HG03378 (cell line): ENCODE measurements around the gene LHFPL2.
"Not testable (repeated sequence)": the region's sequence is repeated elsewhere in the genome, so short reads cannot be mapped to it uniquely, and the experiment has no call there.

Experiments
- ATAC-seq: cut with Tn5 transposase; IDR thresholded peaks from one replicate; pipeline ENCODE4 v1.9.1; 2021; ENCODE audit warnings: mild to moderate bottlenecking, moderate library complexity; ENCODE audit not compliant: unreplicated experiment

Gene LHFPL2, protein sequence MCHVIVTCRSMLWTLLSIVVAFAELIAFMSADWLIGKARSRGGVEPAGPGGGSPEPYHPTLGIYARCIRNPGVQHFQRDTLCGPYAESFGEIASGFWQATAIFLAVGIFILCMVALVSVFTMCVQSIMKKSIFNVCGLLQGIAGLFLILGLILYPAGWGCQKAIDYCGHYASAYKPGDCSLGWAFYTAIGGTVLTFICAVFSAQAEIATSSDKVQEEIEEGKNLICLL

DNA sequence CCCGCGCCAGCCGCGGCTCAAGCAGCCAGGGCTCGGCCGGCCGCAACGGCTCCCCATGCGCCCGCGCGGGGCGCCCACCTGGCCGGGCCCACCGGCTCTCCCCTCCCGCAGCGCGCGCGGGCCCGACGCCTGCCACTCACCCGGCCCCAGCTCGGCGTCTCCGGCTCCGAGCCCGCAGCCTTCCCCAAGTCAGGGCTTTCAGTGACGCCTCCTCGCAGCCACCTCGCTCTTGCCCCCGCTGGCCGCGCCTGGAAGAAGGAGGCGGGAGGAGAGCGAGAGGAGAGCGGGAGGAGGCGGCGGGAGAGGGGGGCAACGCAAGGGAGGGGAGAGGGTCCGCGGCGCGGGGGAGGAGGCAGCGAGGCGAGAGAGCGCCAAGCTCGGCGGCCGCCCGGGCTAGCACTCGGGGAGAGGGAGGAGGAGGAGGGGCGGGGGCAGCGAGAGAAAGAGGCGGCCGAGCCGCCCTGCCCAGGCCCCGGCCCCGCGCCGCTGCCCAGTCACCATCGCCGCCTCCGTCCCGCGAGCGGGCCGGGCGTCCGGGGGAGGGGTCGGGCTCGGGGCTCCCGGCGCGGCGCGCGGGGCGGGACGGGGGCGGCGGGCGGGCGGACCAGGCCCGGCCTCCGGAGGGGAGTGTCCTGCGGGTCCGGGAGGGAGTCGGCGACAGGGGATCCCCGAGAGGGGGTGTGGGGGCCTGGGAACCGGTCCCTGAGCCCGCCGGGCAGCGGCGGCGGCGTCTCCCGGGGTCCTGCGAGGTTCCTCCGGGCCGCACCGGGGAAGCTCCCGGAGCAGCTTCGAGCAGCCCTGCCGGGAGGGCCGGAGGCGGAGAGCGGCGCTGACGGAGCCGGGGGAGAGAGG is at the start of gene LHFPL2:
LHFPL2 (minus strand) TSS at position 414 of the 852 bp plus-strand sequence. CDS start 138,559 bp downstream, outside the sequence.
- ATAC-seq: no peak

DNA sequence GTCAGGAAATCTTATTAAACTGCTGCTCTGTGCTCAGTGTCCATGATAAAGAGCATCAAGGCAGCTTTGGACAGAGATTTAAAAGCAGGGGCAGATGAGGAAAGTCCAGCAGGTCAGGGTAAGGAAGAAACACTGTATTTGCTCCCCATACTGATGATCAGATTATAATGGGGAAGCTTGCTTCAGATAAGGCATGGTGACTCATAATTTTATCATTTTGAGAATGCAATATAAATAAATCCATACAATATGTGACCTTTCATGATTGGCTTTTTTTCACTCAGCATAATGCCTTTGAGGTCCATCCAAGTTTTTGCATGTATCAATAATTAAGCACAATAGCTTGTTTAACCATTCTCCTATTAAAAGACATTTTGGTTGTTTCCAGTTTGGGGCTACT is 48.1 kb upstream of the LHFPL2 start:
- no peak for ATAC-seq

DNA sequence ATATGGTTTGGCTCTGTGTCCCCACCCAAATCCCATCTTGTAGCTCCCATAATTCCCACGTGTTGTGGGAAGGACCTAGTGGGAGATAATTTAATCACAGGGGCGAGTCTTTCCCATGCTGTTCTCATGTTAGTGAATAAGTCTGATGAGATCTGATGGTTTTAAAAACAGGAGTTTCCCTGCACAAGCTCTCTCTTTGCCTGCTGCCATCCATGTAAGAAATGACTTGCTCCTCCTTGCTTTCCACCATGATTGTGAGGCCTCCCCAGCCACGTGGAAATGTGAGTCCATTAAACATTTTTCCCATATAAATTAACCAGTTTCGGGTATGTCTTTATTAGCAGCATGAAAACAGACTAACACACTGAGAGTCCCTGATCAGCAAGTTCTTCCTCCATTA is 47.5 kb upstream of the LHFPL2 start:
- ATAC-seq: not testable (repeated sequence)

DNA sequence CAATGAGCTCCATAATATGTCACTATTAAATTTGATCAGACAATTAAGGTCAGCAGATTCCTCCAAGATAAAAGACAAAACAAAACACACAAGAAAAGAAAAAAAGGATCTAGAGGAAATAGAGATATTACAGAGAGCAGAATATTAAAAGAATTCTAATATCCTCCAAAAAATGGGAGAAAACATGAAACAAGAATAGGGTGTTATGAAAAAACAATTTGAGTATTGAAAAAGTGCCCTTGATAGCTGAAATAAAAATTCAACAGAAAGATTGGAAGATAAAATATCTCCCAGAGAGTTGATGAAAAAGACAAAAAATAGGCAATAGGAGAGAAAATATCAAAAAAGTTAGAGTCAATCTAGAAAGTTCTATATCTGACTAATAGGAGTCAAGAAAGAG is 44.8 kb upstream of the LHFPL2 start:
- ATAC-seq: no peak

DNA sequence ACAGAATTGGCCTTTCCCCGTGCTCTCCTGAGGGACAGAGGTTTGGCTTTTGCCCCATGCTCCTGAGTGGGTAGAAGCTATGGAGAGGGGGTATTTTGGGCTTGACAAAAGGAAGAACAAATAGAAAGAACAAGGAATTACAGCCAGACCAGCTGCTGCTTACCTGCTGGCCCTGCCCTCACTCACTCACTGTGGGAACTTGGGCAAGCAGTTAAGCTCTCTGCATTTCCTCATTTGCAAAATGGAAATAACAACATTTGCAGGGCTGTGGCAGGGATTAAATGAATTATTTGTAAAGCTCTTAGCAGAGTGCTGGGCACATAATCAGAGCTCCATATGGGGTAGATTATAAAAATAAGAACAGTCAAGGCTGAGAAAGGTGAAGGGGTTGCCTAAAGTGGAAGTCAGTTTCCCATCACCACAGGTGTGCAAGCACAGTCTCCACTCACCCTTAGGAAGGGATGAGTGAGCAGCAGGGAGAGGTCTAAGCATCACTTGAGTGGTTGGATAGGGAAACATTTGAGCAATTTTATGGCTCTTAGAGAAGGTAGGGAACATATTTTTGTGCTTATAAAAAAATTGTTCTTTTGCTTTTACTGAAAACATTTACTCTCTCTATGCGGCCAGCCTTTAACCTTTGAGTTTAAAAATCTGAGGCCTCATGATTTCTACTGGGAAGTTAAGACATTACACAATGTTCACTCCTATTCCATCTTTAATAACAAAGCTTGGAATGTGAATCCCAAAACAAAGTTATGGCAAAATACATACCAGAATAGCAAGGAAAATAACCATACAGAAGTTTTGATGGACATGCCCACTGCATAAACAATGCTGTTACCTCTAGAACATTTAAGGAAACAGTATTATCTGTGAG is 42.8 kb upstream of the LHFPL2 start:
- no peak for ATAC-seq

DNA sequence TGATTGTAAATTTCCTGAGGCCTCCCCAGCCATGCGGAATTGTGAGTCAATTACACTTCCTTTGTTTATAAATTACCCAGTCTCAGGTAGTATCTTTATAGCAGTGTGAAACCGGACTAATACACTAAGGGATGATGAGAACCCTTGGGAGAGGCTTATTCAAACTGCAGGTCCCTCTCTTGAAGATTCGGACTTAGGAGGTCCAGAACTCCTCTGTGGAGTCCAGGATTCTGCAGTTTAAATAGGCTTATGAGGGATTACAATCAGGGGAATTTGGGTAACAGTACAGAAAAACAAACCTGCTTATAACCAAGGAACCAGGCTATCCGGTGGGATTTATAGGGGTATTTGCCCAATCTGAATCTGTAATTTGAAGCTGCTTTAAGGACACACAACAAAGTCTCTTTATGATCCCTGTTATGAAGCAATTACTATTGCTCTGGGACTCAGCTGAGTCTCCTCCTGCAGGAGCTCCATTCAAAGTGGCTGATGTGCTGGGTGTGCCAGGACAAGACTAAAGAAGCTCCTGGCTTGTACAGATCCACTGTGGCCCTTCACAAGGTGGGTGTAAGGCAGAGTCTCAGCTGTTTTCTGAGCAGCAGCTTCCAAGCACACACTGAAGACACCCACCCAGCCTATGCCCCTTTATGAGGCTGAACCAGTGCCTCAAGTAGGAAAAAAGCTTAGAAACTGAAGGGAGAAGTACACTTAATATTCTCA is 41.8 kb upstream of the LHFPL2 start:
- ATAC-seq: no peak

DNA sequence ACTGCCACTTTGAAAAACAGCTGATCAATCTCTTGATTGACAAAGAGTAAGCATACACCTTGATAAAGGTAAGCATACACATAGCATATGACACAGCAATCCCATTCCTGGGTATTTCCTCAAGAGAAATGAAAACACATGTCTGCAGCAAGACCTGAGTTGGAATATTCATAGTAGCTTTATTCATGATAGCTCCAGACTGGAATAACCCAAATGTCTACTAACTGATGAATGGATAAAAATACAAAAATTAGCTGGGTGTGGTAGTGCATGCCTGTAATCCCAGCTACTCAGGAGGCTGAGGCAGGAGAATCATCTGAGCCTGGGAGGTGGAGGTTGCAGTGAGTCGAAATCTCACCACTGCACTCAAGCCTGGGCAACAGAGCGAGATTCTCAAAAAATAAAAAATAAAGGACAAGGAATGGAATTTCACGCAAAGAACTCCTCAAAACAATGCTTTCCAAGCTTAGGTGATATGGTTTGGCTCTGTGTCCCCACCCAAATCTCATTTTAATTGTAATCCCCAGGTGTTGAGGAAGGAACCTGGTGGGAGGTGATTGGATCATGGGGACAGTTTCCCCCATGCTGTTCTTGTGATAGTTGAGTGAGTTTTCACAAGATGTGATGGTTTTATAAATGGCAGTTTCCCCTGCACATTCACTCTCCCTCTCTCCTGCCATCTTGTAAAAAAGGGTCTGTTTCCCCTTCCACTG is 41.1 kb upstream of the LHFPL2 start:
- no peak for ATAC-seq

DNA sequence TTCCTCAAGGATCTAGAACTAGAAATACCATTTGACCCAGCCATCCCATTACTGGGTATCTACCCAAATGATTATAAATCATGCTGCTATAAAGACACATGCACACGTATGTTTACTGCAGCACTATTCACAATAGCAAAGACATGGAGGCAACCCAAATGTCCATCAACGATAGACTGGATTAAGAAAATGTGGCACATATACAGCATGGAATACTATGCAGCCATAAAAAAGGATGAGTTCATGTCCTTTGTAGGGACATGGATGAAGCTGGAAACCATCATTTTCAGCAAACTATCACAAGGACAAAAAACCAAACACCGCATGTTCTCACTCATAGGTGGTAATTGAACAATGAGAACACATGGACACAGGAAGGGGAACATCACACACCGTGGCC is 38.9 kb upstream of the LHFPL2 start:
- not testable (repeated sequence) for ATAC-seq

DNA sequence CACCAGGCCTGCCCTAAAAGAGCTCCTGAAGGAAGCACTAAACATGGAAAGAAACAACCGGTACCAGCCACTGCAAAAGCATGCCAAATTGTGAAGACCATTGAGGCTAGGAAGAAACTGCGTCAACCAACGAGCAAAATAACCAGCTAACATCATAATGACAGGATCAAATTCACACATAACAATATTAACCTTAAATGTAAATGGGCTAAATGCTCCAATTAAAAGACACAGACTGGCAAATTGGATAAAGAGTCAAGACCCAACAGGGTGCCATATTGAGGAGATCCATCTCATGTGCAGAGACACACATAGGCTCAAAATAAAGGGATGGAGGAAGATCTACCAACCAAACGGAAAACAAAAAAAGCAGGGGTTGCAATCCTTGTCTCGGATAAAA is 35.3 kb upstream of the LHFPL2 start:
- not testable (repeated sequence) for ATAC-seq

DNA sequence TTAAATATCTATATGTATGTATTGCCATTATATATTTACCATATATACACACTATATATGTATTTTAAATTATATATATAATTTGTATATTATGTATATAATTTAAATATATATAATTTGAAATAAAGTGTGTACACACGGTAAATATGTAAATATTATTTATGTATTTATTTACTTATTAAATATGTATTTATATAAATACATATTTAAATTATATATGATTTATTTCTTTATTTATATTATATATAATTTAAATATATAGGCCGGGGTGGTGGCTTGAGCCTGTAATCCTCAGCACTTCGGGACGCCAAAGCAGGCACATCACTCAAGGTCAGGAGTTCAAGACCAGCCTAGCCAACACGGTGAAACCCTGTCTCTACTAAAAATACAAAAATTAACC is 31.3 kb upstream of the LHFPL2 start:
- no peak for ATAC-seq

DNA sequence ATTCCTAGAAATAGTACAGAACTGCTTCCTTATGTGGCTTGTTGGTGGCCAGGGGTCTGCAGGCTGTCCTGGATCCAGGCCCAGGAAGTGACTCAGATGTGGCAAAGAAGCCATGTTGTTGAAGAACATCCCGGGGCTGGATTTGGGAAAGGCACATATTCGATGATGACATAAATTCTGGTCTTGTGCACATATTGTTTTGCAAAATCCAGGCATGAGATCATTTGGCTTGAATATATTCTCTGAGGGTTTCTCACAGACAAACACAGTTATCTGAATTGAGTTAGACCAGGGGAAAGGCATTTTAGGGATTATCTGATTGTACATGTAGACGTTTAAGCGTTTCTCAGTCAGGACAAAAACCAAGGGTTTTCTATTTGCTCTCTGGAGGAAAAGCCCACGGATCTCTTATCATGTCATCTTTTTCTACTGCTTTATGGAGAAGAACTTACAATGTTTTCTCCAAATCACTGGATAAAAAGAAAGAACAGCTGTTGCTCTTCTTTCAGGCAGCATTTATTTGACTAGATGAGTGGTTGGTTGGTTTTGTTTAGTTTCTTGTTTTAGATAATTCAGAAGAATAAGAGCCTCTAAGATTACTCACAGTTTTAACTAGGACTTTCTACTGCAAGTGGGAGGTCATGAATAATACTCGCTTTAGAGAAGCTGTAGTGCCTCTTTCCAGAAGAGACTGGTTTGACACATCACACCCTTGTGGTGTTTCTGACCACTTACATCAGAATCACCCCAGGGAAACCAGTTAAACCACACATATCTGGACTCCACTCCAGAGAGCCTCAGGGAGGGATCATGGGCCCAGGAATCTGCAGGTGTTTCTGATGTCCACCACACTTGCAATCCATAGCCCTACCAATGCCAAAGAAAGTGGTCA is 29.5 kb upstream of the LHFPL2 start:
- ATAC-seq: peak; percentile 49

DNA sequence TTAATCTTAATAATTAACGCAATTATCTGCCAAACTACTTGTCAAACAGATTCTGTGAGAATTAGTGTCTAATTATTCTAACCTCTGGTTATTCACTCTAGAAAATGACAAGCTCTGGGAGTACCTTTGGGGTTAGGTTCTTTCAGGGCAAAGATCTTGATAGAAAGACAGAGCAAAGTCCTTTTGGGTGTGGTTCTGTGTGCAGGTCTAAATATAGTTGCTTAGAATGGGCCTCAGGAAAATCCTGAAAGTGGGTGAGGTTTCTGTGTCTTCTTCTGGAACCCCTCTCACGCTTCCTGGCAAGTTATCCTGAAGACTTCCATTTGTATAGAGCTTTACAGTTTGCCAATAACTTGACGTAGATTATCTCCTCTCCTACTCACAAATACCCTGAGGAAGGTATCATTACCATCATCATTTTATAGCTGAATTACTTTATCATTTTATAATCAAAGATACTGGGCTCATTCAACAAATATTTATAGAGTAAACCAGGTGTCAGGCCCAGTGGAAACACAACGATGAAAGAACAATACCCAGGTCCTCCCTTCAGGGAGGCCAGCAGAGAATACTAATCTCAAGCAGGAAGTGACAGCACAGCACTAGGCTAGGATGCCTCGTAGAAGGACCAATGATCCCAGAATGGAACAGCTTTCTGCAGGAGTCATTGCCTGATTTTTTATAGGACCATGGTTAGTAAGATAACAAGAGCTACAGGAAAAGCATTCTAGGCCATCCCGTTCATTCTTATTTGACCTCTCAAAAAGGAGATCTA is 27.6 kb upstream of the LHFPL2 start:
- no peak for ATAC-seq

DNA sequence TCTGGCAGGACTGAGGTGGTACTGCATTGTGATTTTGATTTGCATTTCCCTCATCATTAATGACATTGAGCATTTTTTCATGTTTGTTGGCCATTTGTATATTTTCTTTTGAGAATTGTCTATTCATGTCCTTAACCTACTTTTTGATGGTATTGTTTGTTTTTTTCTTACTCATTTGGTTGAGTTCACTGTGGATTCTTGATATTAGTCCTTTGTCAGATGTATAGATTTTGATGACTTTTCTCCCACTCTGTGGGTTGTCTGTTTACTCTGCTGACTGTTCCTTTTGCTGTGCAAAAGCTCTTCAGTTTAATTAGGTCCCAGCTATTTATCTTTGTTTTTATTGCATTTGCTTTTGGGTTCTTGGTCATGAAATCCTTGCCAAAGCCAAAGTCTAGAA is 25.3 kb upstream of the LHFPL2 start:
- ATAC-seq: not testable (repeated sequence)

DNA sequence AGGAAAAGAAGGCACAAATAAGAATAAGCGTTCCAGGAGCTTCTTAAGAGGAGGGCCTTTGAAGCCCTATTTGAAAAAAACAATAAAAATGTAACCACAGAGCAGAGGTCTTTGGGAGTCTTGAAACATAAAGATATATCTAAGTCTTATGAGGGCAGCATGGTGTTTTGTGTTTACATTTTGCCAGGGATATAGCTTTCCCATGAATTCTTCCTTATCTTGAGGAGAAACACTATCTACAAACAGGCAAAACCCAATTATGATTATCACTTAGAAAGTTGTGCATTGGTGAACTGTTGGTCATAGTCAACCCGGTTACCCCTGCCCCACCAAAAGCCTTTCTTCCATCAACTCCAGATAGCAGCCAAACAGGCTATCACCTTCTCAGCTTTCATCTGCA is 23.6 kb upstream of the LHFPL2 start:
- no peak for ATAC-seq

DNA sequence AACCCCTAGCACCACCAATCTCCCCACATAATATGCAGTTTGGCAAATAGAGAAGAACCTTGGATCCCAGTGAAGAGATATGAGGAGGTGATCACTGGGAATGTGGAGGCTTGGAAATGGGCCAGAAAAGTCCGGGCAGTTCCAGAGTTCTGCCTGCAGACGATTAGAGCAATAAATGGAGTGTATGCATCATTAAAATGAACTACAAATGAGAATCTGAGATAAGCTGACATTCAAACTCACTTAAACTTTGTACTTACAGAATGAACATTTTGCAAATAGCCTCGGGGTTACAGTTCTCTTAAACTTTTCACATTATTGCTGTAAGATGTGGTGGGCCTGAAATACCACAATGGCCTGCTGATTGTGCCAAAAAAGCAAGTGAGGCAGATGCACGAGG is 23.0 kb upstream of the LHFPL2 start:
- ATAC-seq: no peak

DNA sequence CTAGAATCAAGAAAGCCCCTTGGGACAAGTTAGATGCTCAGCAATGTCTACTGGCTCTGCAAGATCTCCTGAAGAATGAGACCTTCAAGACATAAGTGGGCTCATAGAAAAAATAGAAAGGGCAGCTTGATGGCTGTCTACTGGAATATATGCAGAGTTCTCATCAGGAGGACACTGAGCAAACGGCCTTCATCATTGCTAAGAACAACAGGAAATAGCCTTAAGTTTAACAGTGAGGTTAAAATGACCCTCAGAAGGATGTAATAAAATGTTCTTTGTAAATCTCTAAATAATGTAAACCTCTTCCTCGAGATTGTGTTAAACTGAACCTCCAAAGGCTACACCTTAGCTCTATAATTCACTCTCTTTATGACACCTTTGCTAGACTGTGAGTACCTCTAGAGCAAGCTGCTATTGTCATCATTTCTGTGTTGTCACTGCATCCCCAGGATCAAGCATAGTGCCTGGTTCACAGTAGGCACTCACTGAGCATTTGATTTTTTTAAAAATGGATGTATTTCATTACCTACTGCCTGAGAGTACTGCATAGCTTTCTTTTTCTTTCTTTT is 22.2 kb upstream of the LHFPL2 start:
- no peak for ATAC-seq

DNA sequence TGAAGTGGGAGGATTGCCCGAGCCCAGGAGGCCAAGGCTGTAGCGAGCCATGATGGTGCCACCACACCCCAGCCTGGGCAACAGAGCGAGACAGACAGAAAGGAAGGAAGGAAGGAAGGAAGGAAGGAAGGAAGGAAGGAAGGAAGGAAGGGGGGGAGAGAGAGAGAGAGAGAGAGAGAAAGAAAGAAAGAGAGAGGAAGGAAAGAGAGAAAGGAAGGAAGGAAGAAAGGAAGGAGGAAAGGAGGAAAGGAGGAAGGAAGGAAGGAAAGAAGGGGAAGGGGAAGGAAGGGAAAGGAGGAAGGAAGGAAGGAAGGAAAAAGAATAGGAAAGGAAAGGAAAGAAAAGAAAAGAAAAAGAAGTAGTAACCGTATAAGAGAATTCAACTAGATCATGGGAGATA is 20.8 kb upstream of the LHFPL2 start:
- no peak for ATAC-seq

DNA sequence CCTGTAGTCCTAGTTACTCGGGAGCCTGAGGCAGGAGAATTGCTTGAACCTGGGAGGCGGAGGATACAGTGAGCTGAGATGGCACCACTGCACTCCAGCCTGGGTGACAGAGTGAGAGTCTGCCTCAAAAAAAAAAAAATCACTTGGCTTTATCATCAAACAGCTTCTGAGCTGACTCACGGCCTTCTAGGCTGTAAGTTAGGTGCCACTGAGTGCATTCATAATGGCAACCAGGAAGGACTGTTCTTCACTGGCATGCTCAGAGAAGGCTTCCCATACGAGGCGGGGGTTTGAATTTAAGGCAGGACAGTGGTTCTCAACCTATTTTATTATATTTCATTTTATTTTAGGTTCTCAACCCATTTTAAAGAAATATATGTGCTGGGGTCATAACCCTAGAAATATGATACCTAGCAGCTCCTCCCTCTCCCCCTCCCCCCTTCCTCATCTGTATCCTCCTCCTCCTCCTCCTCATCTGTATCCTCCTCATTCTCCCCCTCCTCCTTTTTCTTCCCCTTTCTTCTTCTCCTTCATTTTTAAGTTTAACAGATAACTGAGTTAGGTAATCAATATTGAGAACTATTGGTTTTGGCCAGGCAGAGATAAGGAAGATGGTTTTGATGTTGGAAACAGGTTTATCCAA is 19.0 kb upstream of the LHFPL2 start:
- no peak for ATAC-seq
